ENCODE data around the gene TENT4A. TPM values are rescaled to one million over a fixed set of nuclear protein-coding genes. Genes with fewer than 3 reads are reported as not detected.

The TENT4A gene
- total RNA-seq, 1 experiment from 2014 or later = 25.6 TPM

- peak overlapping the region in 1 of 3 experiments; percentile 62; a peak in 1 of 7 replicates for H3K27ac Mint-ChIP-seq
Measured at GRCh38 chr5:6758706-6759105, 45.5 kb downstream of the TENT4A start.

More at GRCh38 chr5:6758706-6759105, 45.5 kb downstream of the TENT4A start:
- Histone ChIP-seq H3K9ac (ENCODE audit: extremely low read depth, insufficient read length, low read length) (no peak overlapping the region), H4K91ac (ENCODE audit: insufficient read length, low read depth, low read length) (no peak overlapping the region), H2AFZ (ENCODE audit: low read length) (no peak overlapping the region), H2BK12ac (ENCODE audit: insufficient read length, low read depth, low read length) (no peak overlapping the region), H2BK20ac (ENCODE audit: low read depth, low read length, poor library complexity, severe bottlenecking) (no peak overlapping the region), H3K23ac (ENCODE audit: insufficient read length, low read depth, low read length) (no peak overlapping the region), H3K9me3 (ENCODE audit: control insufficient read depth, low read depth, low read length) (no peaks in the 10 kb centered on the region), H4K8ac (replicated peaks; ENCODE audit: insufficient read length, low read depth, low read length) (no peak overlapping the region), H3K14ac (ENCODE audit: insufficient read depth, low read length) (no peak overlapping the region; the same call in 1 of the 2 replicates), H3K27me3 (ENCODE audit: insufficient read depth, low read length) (no peaks in the 10 kb centered on the region), H2AK5ac (ENCODE audit: insufficient read length, low read length) (no peak overlapping the region), H4K5ac (ENCODE audit: insufficient read length, low read depth, low read length) (no peak overlapping the region), H3K79me2 (ENCODE audit: insufficient read depth, low read length) (no peaks in the 10 kb centered on the region), H3K4me2 (ENCODE audit: insufficient read depth, insufficient read length, low read length) (no peak overlapping the region), H3K4ac (ENCODE audit: low read depth, low read length) (no peak overlapping the region), H3K79me1 (ENCODE audit: insufficient read depth, low read depth, low read length, poor library complexity, severe bottlenecking) (no peaks in the 10 kb centered on the region), H3K27ac (ENCODE audit: insufficient read length, low read depth, low read length) (no peak overlapping the region), H3K56ac (ENCODE audit: insufficient read length, low read depth, low read length) (no peak overlapping the region), H2BK15ac (ENCODE audit: low read depth, low read length) (no peak overlapping the region), H4K20me1 (ENCODE audit: control insufficient read depth, insufficient read depth, insufficient read length) (no peaks in the 10 kb centered on the region), H2BK120ac (ENCODE audit: low read depth, low read length, poor library complexity, severe bottlenecking) (no peak overlapping the region), H3T11ph (ENCODE audit: low read length) (no peak overlapping the region), H3K23me2 (ENCODE audit: insufficient read length, low read depth, low read length, poor library complexity, severe bottlenecking) (no peaks in the 10 kb centered on the region), H2BK5ac (ENCODE audit: insufficient read length, low read length) (no peak overlapping the region), H3K4me1 (ENCODE audit: insufficient read depth, low read length) (no peaks in the 10 kb centered on the region), H3K18ac (ENCODE audit: insufficient read length, low read depth, low read length) (no peak overlapping the region)
- no peaks in the 10 kb centered on the region; a peak in 1 of 5 replicates for H3K9me3 Mint-ChIP-seq
- peaks cover 23 to 43% (median 35%) of the 10 kb centered on the region in 3 experiments; a peak in 6 of 7 replicates for H3K36me3 Mint-ChIP-seq (ENCODE audit: insufficient read depth in 1 of 3, low read depth in 3 of 3)
- no peak for DNase-seq
- no CpG with 5 or more reads among the region's 20 CpGs for WGBS (ENCODE audit: extremely low coverage, insufficient read length, low lambda C conversion rate)
- no peak for TF ChIP-seq CTCF (conservative IDR thresholded peaks at IDR 0.05)
- no peaks in the 10 kb centered on the region for H3K27me3 Mint-ChIP-seq (ENCODE audit: low read depth)
- H3K4me3 Mint-ChIP-seq = no peak overlapping the region; a peak in 1 of 5 replicates
- H3K4me1 Mint-ChIP-seq = no peaks in the 10 kb centered on the region
